ENCODE measurements around the gene ENPP6.

Gene ENPP6

GRCh38 chr4:184101711-184102110 is 116.0 kb downstream of the ENPP6 start:
- CTCF ChIA-PET = no interaction called here
- POLR2A ChIA-PET = no interaction called here
- DNase-seq (ENCODE audit: low read depth, low spot score) = no peak
- TF ChIP-seq, protein P1, sequence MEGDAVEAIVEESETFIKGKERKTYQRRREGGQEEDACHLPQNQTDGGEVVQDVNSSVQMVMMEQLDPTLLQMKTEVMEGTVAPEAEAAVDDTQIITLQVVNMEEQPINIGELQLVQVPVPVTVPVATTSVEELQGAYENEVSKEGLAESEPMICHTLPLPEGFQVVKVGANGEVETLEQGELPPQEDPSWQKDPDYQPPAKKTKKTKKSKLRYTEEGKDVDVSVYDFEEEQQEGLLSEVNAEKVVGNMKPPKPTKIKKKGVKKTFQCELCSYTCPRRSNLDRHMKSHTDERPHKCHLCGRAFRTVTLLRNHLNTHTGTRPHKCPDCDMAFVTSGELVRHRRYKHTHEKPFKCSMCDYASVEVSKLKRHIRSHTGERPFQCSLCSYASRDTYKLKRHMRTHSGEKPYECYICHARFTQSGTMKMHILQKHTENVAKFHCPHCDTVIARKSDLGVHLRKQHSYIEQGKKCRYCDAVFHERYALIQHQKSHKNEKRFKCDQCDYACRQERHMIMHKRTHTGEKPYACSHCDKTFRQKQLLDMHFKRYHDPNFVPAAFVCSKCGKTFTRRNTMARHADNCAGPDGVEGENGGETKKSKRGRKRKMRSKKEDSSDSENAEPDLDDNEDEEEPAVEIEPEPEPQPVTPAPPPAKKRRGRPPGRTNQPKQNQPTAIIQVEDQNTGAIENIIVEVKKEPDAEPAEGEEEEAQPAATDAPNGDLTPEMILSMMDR (IDR thresholded peaks at IDR 0.05; ENCODE audit: insufficient read depth, low read length, missing control alignments) = no peak
- no peak overlapping the region for H3K4me3 ChIP-seq (ENCODE audit: low read depth, low read length)

DNA sequence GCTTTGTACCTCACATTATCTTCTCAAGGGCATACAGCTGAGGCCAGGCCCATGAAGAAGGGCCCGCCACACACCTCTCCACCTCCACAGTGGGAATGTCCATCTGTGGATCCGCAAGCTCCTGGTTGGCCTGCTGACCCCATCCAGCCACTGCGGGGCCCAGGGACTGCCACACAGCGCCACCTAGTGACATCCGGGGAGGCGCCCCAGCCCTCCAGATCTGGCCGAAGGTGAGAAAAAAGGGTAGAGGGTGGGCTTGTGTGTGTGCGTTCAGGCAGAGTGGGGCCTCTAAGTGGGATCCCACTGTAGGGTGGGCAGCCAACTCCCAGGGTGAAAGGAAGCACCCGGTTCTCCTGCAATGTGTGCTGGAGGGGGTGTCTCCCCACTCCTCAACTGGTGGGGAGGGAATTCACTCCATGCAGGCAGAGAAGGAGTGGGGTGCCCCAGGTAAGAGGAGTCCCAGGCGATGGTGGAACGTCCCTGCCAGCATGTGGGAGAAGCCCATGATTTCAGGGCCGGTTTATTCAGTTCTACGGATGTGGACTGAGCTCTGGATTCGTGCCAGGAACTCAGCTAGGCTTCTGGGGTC is 117.3 kb downstream of the ENPP6 start:
- H3K4me3 ChIP-seq (ENCODE audit: low read depth, low read length) = no peak overlapping the region
- DNase-seq (ENCODE audit: low read depth, low spot score) = no peak
- TF ChIP-seq, protein P1 (IDR thresholded peaks at IDR 0.05; ENCODE audit: insufficient read depth, low read length, missing control alignments) = peak; percentile 61
- ChIA-PET POLR2A (no interaction called here), CTCF (interaction anchor here (1.0 kb wide), 1 partner anchor 259 kb away, joined by 3 read pairs; no protein-coding TSS in a partner anchor)

- CTCF ChIA-PET = interaction anchor here (1.0 kb wide), 1 partner anchor 258 kb away, joined by 3 read pairs; no protein-coding TSS in a partner anchor
- POLR2A ChIA-PET = no interaction called here
- H3K4me3 ChIP-seq (ENCODE audit: low read depth, low read length) = no peak overlapping the region
- TF ChIP-seq, protein P1 (IDR thresholded peaks at IDR 0.05; ENCODE audit: insufficient read depth, low read length, missing control alignments) = no peak
- DNase-seq (ENCODE audit: low read depth, low spot score) = no peak
These were observed 118.1 kb downstream of the ENPP6 start for GRCh38 chr4:184099535-184099966.

DNA sequence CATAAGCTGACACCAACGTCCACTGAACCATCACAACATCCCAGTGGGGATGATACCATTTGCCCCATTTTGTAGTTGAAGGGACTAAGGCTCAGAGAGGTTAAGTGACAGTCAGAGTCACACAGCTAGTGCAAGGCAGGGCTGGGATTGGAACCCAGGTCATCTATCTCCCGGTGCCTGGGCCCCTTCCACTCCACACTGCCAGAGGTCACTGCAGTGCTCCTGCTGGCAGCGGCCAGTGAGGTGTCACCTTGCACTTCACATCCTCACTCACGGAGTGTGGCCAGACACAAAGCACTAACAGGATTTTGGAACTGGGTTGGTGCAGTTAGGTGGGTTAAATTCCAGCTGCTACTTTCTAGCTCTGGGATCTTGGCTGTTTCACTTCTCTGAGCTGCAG is 118.7 kb downstream of the ENPP6 start:
- no peak for DNase-seq (ENCODE audit: low read depth, low spot score)
- TF ChIP-seq, protein P1 (IDR thresholded peaks at IDR 0.05; ENCODE audit: insufficient read depth, low read length, missing control alignments) = no peak
- CTCF ChIA-PET = interaction anchor here (0.6 kb wide), 1 partner anchor 69 kb away, joined by 3 read pairs; no protein-coding TSS in a partner anchor
- POLR2A ChIA-PET = no interaction called here
- no peak overlapping the region for H3K4me3 ChIP-seq (ENCODE audit: low read depth, low read length)

GRCh38 chr4:184097815-184098214 is 119.9 kb downstream of the ENPP6 start:
- TF ChIP-seq, protein P1 (IDR thresholded peaks at IDR 0.05; ENCODE audit: insufficient read depth, low read length, missing control alignments) = no peak
- no peak overlapping the region for H3K4me3 ChIP-seq (ENCODE audit: low read depth, low read length)
- POLR2A ChIA-PET = no interaction called here
- DNase-seq (ENCODE audit: low read depth, low spot score) = no peak
- CTCF ChIA-PET = no interaction called here

DNA sequence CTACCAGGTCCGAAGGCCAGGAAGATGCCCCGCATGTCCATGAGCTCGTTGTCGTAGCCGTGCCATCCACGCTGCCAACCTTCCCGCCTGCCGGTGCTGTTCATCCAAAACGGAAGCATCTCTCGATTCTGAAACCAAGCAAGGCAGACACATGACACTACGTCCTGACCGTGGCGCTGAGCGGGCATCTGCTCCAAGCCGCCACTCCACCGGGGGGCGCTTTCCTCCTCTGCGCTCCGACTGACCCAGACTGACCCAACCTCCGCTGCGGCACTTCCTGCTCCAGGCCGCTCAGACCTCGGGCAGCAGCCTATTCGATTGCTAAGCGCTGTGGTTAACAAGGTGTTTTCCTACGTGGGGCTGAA is 120.5 kb downstream of the ENPP6 start:
- H3K4me3 ChIP-seq (ENCODE audit: low read depth, low read length) = no peak overlapping the region
- TF ChIP-seq, protein P1 (IDR thresholded peaks at IDR 0.05; ENCODE audit: insufficient read depth, low read length, missing control alignments) = no peak
- no peak for DNase-seq (ENCODE audit: low read depth, low spot score)
- ChIA-PET CTCF (no interaction called here), POLR2A (no interaction called here)

Data from AG04449 (cell line).